Measurements from ENCODE around the gene BIK.

DNA sequence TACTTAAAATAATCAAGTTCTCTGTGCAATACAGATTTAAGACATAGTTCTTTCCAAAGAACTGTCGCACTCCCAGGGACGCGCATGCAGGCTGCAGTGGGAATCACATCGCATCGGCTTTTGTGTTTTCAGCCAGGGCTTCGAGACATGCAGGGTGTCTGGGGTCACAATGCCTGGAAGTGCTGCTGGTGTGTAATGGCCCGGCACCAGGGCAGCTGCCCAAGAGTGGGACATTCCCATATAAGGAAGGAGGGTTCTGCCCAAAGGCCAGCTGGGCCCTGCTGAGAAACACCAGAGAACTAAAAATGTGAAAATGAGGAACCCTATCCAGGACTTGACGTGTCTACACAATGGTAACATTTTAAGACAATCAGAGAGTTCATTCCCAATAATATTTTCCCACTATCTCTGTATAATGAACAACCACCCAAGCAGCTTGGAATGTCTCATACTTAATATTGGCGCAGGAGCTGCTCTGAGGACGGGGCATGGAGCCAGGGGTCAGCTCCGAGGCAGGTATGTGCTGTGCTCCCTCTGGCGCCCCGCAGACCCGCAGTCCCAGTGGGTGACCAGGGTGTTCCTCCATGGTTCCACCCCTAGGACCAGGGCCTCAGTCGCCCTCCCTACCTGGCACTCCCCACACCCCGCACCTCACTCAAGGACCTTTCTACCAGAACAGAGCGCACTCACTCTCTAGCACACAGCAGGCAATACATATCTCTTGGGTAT lies 21.4 kb downstream of the BIK start:
- TF ChIP-seq, protein P1, sequence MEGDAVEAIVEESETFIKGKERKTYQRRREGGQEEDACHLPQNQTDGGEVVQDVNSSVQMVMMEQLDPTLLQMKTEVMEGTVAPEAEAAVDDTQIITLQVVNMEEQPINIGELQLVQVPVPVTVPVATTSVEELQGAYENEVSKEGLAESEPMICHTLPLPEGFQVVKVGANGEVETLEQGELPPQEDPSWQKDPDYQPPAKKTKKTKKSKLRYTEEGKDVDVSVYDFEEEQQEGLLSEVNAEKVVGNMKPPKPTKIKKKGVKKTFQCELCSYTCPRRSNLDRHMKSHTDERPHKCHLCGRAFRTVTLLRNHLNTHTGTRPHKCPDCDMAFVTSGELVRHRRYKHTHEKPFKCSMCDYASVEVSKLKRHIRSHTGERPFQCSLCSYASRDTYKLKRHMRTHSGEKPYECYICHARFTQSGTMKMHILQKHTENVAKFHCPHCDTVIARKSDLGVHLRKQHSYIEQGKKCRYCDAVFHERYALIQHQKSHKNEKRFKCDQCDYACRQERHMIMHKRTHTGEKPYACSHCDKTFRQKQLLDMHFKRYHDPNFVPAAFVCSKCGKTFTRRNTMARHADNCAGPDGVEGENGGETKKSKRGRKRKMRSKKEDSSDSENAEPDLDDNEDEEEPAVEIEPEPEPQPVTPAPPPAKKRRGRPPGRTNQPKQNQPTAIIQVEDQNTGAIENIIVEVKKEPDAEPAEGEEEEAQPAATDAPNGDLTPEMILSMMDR (IDR thresholded peaks at IDR 0.05) = no peak
- TF ChIP-seq EP300 (IDR thresholded peaks at IDR 0.05) (no peak), POLR2AphosphoS5 (IDR thresholded peaks at IDR 0.05) (no peak), POLR2A (IDR thresholded peaks at IDR 0.05) (no peak)

All from upper lobe of left lung (tissue), 4 donors.